RWPE2 (cell line): ENCODE measurements around the gene APOL1.

Source experiments
- ATAC-seq: fragments of 200-7000 bp; cut with Tn5 transposase; 3 replicates; pipeline ENCODE4 v1.9.1; 2021; ENCODE audit warnings: low read depth
- DNase-seq: peaks from one replicate; pipeline ENCODE4 v3.0.0-alpha.2; 2020; ENCODE audit warnings: low spot score
- H3K27ac ChIP-seq: fragments of 450-650 bp; 2 replicates; pipeline ENCODE4 v1.5.1; 2017; ENCODE audit warnings: mild to moderate bottlenecking; ENCODE audit not compliant: poor library complexity, severe bottlenecking
- H3K27me3 ChIP-seq: fragments of 250-450 bp; sonication (Bioruptor Pico); 2 replicates; pipeline ENCODE4 v1.5.1; 2021; ENCODE audit warnings: mild to moderate bottlenecking, moderate library complexity; ENCODE audit not compliant: insufficient read depth, poor library complexity, severe bottlenecking
- H3K36me3 ChIP-seq: fragments of 250-450 bp; sonication (Bioruptor Pico); 2 replicates; pipeline ENCODE4 v1.5.1; 2020; ENCODE audit warnings: low read depth, mild to moderate bottlenecking, moderate library complexity
- H3K4me1 ChIP-seq: fragments of 250-450 bp; sonication (Bioruptor Pico); 2 replicates; pipeline ENCODE4 v1.5.1; 2021; ENCODE audit warnings: mild to moderate bottlenecking, moderate library complexity; ENCODE audit not compliant: insufficient read depth, poor library complexity, severe bottlenecking
- H3K4me3 ChIP-seq: fragments of 250-450 bp; sonication (Bioruptor Pico); 2 replicates; pipeline ENCODE4 v1.5.1; 2021; ENCODE audit warnings: mild to moderate bottlenecking, moderate library complexity; ENCODE audit not compliant: severe bottlenecking
- H3K9me3 ChIP-seq: fragments of 250-450 bp; sonication (Bioruptor Pico); 2 replicates; pipeline ENCODE4 v1.5.1; 2021; ENCODE audit warnings: mild to moderate bottlenecking, moderate library complexity; ENCODE audit not compliant: severe bottlenecking
- CTCF ChIP-seq: fragments of 450-650 bp; IDR thresholded peaks from one replicate; pipeline ENCODE4 v1.5.1; 2017; ENCODE audit warnings: mild to moderate bottlenecking, moderate library complexity; ENCODE audit not compliant: poor library complexity, severe bottlenecking

Gene APOL1

GRCh38 chr22:36291831-36292740, 39.2 kb downstream of the APOL1 start:
- H3K27me3 ChIP-seq = no peaks in the 10 kb centered on the region
- ATAC-seq (no peak), DNase-seq (no peak)
- H3K9me3 ChIP-seq = no peaks in the 10 kb centered on the region
- no peak overlapping the region for H3K4me3 ChIP-seq
- H3K4me1 ChIP-seq = no peaks in the 10 kb centered on the region
- H3K36me3 ChIP-seq = peaks cover 86% of the 10 kb centered on the region
- no peak overlapping the region for H3K27ac ChIP-seq
- no peak for TF ChIP-seq CTCF

GRCh38 chr22:36292823-36293530, 40.0 kb downstream of the APOL1 start:
- ATAC-seq (no peak), DNase-seq (no peak)
- TF ChIP-seq CTCF = no peak
- H3K4me3 ChIP-seq = no peak overlapping the region
- H3K27me3 ChIP-seq = no peaks in the 10 kb centered on the region
- H3K36me3 ChIP-seq = peaks cover 86% of the 10 kb centered on the region
- H3K9me3 ChIP-seq = no peaks in the 10 kb centered on the region
- no peak overlapping the region for H3K27ac ChIP-seq
- no peaks in the 10 kb centered on the region for H3K4me1 ChIP-seq

- no peaks in the 10 kb centered on the region for H3K9me3 ChIP-seq
- ATAC-seq = no peak
- DNase-seq = no peak
These were observed 40.8 kb downstream of the APOL1 start for GRCh38 chr22:36293606-36294292.

GRCh38 chr22:36294293-36294620, 41.3 kb downstream of the APOL1 start:
- no peaks in the 10 kb centered on the region for H3K9me3 ChIP-seq
- no peak for TF ChIP-seq CTCF

More at GRCh38 chr22:36293606-36294292, 40.8 kb downstream of the APOL1 start:
- no peak for TF ChIP-seq CTCF
- Histone ChIP-seq H3K36me3 (peaks cover 86% of the 10 kb centered on the region), H3K4me1 (no peaks in the 10 kb centered on the region), H3K27me3 (no peaks in the 10 kb centered on the region), H3K27ac (no peak overlapping the region), H3K4me3 (no peak overlapping the region)

More at GRCh38 chr22:36294293-36294620, 41.3 kb downstream of the APOL1 start:
- no peak for DNase-seq
- Histone ChIP-seq H3K36me3 (peaks cover 86% of the 10 kb centered on the region), H3K27ac (no peak overlapping the region), H3K4me3 (no peak overlapping the region), H3K4me1 (no peaks in the 10 kb centered on the region), H3K27me3 (no peaks in the 10 kb centered on the region)
- ATAC-seq = no peak
